H1 (cell line): ENCODE results near the gene MALSU1. TPM values are rescaled to one million over a fixed set of nuclear protein-coding genes. Genes with fewer than 3 reads are reported as not detected.

Source experiments
- CTCF ChIA-PET: fragments of 300-600 bp; sonication (Branson Sonifier 250); formaldehyde crosslinking; loops from one replicate; lab custom pipeline; 2021; ENCODE audit not compliant: partially characterized antibody; lab: Charles Lee
- POLR2A ChIA-PET: fragments of 300-600 bp; sonication (Branson Sonifier 250); formaldehyde crosslinking; loops from one replicate; lab custom pipeline; 2021; ENCODE audit warnings: inconsistent platforms; ENCODE audit not compliant: partially characterized antibody; lab: Charles Lee
- DNase-seq, 2 experiments: peaks; one replicate each; pipeline versions ENCODE4 v3.0.0 to v3.0.0-alpha.2; 2010 to 2022; ENCODE audit warnings: low spot score in 2 of 2, low read depth in 1 of 2, mixed read lengths in 1 of 2
- FAIRE-seq: peaks from 2 replicates; lab custom pipeline; 2011; peaks lifted over from hg19 to GRCh38; lab: Jason Lieb, UNC
- H2AFZ ChIP-seq: 2 replicates; pipeline ENCODE4 v1.8.1; 2012; ENCODE audit warnings: low read length, inconsistent platforms
- H2AK5ac ChIP-seq: 2 replicates; pipeline ENCODE4 v1.6.1; 2013; ENCODE audit warnings: low read depth, low read length
- H2BK120ac ChIP-seq: replicated peaks from 2 replicates; pipeline ENCODE3; 2013; ENCODE audit warnings: low read depth, low read length, inconsistent platforms
- H2BK12ac ChIP-seq: 2 replicates; pipeline ENCODE4 v1.6.1; 2013; ENCODE audit warnings: low read depth, low read length
- H2BK15ac ChIP-seq: 2 replicates; pipeline ENCODE4 v1.6.1; 2013; ENCODE audit warnings: low read length
- H2BK20ac ChIP-seq: 2 replicates; pipeline ENCODE4 v1.6.1; 2013; ENCODE audit warnings: low read length
- H2BK5ac ChIP-seq: 2 replicates; pipeline ENCODE4 v1.6.1; 2013; ENCODE audit warnings: low read depth, low read length
- H3K14ac ChIP-seq: 2 replicates; pipeline ENCODE4 v1.6.1; 2013; ENCODE audit warnings: inconsistent platforms; ENCODE audit not compliant: insufficient read length
- H3K18ac ChIP-seq: 2 replicates; pipeline ENCODE4 v1.6.1; 2013; ENCODE audit warnings: low read length; ENCODE audit errors: extremely low read depth
- H3K23ac ChIP-seq: 2 replicates; pipeline ENCODE4 v1.6.1; 2013; ENCODE audit warnings: inconsistent platforms; ENCODE audit not compliant: insufficient read length
- H3K23me2 ChIP-seq: 2 replicates; pipeline ENCODE4 v1.6.1; 2013; ENCODE audit warnings: low read depth, low read length
- H3K27ac ChIP-seq: 2 replicates; pipeline ENCODE4 v1.6.1; 2011; ENCODE audit warnings: low read depth, low read length, inconsistent platforms
- H3K27me3 ChIP-seq, 4 experiments: replicated peaks in 1 of 4; 1 replicate in 1 of 4; 2 replicates in 3 of 4; pipeline versions ENCODE4 v1.6.1 to v1.8.1; 2011 to 2013; ENCODE audit warnings: low read length in 3 of 4, mild to moderate bottlenecking in 3 of 4, inconsistent platforms in 2 of 4, mixed read lengths in 2 of 4, moderate library complexity in 1 of 4; ENCODE audit not compliant: control insufficient read depth in 3 of 4, insufficient read depth in 3 of 4; ENCODE audit errors: extremely low read depth in 1 of 4
- H3K36me3 ChIP-seq, 4 experiments: 2 replicates each; pipeline versions ENCODE4 v1.6.1 to v1.8.1; 2011 to 2013; ENCODE audit warnings: mild to moderate bottlenecking in 4 of 4, low read length in 3 of 4, moderate library complexity in 2 of 4, control low read depth in 1 of 4, inconsistent platforms in 1 of 4; ENCODE audit not compliant: insufficient read depth in 4 of 4, control insufficient read depth in 2 of 4
- H3K4ac ChIP-seq: replicated peaks from 2 replicates; pipeline ENCODE3; 2013; ENCODE audit warnings: low read length, low read depth, mixed read lengths, inconsistent platforms; ENCODE audit not compliant: insufficient read length
- H3K4me1 ChIP-seq, 4 experiments: replicated peaks in 1 of 4; 1 replicate in 1 of 4; 2 replicates in 3 of 4; pipeline versions ENCODE4 v1.6.1 to v1.8.1; 2011 to 2013; ENCODE audit warnings: low read length in 3 of 4, inconsistent platforms in 2 of 4, mixed read lengths in 1 of 4; ENCODE audit not compliant: insufficient read depth in 4 of 4, control insufficient read depth in 3 of 4
- H3K4me2 ChIP-seq, 2 experiments: 2 replicates each; pipeline versions ENCODE4 v1.6.1 to v1.8.1; 2011 to 2013; ENCODE audit warnings: low read depth in 2 of 2, low read length in 2 of 2, control low read depth in 1 of 2, inconsistent platforms in 1 of 2, mild to moderate bottlenecking in 1 of 2; ENCODE audit not compliant: insufficient read depth in 1 of 2
- H3K4me3 ChIP-seq, 4 experiments: fragments of 200-600, 300-600 bp in 1 of 4; sonication (generic), shearing (Covaris generic), sonication (Bioruptor Twin) in 1 of 4; 2 replicates each; pipeline versions ENCODE4 v1.5.1 to v1.8.1; 2011 to 2016; ENCODE audit warnings: low read length in 4 of 4, low read depth in 3 of 4, control low read depth in 2 of 4, inconsistent platforms in 2 of 4, mild to moderate bottlenecking in 2 of 4, mixed read lengths in 1 of 4, moderate library complexity in 1 of 4; ENCODE audit not compliant: insufficient read depth in 2 of 4; ENCODE audit errors: extremely low read depth in 1 of 4
- H3K56ac ChIP-seq: replicated peaks from 2 replicates; pipeline ENCODE3; 2013; ENCODE audit warnings: low read depth, mild to moderate bottlenecking, mixed read lengths, low read length, inconsistent platforms; ENCODE audit not compliant: insufficient read length
- H3K79me1 ChIP-seq: 2 replicates; pipeline ENCODE4 v1.6.1; 2013; ENCODE audit warnings: low read depth, low read length, control low read depth
- H3K79me2 ChIP-seq, 2 experiments: 2 replicates each; pipeline versions ENCODE4 v1.6.1 to v1.8.1; 2012 to 2013; ENCODE audit warnings: low read length in 2 of 2, mild to moderate bottlenecking in 2 of 2, inconsistent platforms in 1 of 2; ENCODE audit not compliant: insufficient read depth in 2 of 2, control insufficient read depth in 1 of 2
- H3K9ac ChIP-seq, 4 experiments: replicated peaks in 1 of 4; 1 replicate in 1 of 4; 2 replicates in 3 of 4; pipeline versions ENCODE4 v1.6.1 to v1.8.1; 2011 to 2013; ENCODE audit warnings: low read depth in 3 of 4, low read length in 3 of 4, control low read depth in 2 of 4, mild to moderate bottlenecking in 2 of 4, moderate library complexity in 2 of 4, inconsistent platforms in 1 of 4; ENCODE audit errors: extremely low read depth in 1 of 4
- H3K9me3 ChIP-seq, 2 experiments: 2 replicates each; pipeline versions ENCODE4 v1.6.1 to v1.8.1; 2012 to 2013; ENCODE audit warnings: mild to moderate bottlenecking in 2 of 2, moderate library complexity in 2 of 2, control low read depth in 1 of 2, inconsistent platforms in 1 of 2, low read depth in 1 of 2, low read length in 1 of 2, mixed read lengths in 1 of 2; ENCODE audit not compliant: insufficient read depth in 2 of 2
- H4K20me1 ChIP-seq, 2 experiments: replicated peaks in 1 of 2; 2 replicates each; pipeline versions ENCODE3 to v1.8.1; 2011 to 2013; ENCODE audit warnings: inconsistent platforms in 2 of 2, low read length in 2 of 2, mild to moderate bottlenecking in 1 of 2; ENCODE audit not compliant: insufficient read depth in 2 of 2, control insufficient read depth in 1 of 2
- H4K5ac ChIP-seq: 2 replicates; pipeline ENCODE4 v1.6.1; 2013; ENCODE audit warnings: low read length, low read depth, mixed read lengths, inconsistent platforms; ENCODE audit not compliant: insufficient read length
- H4K8ac ChIP-seq: 2 replicates; pipeline ENCODE4 v1.8.0; 2013; ENCODE audit warnings: mild to moderate bottlenecking, moderate library complexity, low read length, inconsistent platforms; ENCODE audit not compliant: insufficient read depth; ENCODE audit errors: extremely low read depth
- H4K91ac ChIP-seq: replicated peaks from 2 replicates; pipeline ENCODE3; 2013; ENCODE audit warnings: low read length, mixed read lengths, inconsistent platforms; ENCODE audit not compliant: insufficient read length
- CHD1 ChIP-seq: IDR thresholded peaks from 2 replicates; pipeline ENCODE4 v1.6.1; 2012; ENCODE audit warnings: low read depth, low read length, improper control_type of control experiment
- JUND ChIP-seq: IDR thresholded peaks from 2 replicates; pipeline ENCODE4 v1.6.1; 2011; ENCODE audit warnings: mild to moderate bottlenecking, improper control_type of control experiment, low read length
- SRF ChIP-seq: IDR thresholded peaks from 2 replicates; pipeline ENCODE4 v1.6.1; 2011; ENCODE audit warnings: mild to moderate bottlenecking, low read depth, low read length, moderate library complexity
- TBP ChIP-seq: IDR thresholded peaks from 2 replicates; pipeline ENCODE4 v1.6.1; 2011; ENCODE audit warnings: low read depth, low read length, improper control_type of control experiment
- WGBS, 2 experiments: shearing (Covaris generic) in 1 of 2; methylation state at CpG; one replicate each; pipeline versions ENCODE4 v1.1.6 to v1.1.7; 2013 to 2015; ENCODE audit warnings: low lambda C conversion rate in 2 of 2, mixed read lengths in 2 of 2, inconsistent platforms in 1 of 2, low coverage in 1 of 2, missing lambda C conversion rate in 1 of 2; ENCODE audit not compliant: insufficient replicate concordance in 2 of 2, insufficient coverage in 1 of 2, insufficient read length in 1 of 2; ENCODE audit errors: extremely low coverage in 1 of 2, missing lambda C conversion rate in 1 of 2; 5-methylcytosine and 5-hydroxymethylcytosine counted together
- polyA plus RNA-seq, 7 experiments: library from polyadenylated mRNA; depleted of rRNA in 3 of 7; stranded (reverse) in 5 of 7; unstranded in 2 of 7; fragments of >200 nt in 5 of 7; fragments of 200-250 nt in 2 of 7; gene quantifications; 1 replicate in 5 of 7; 2 replicates in 1 of 7; 4 replicates in 1 of 7; pipeline versions ENCODE4 v1.2.1 to v1.2.3, GENCODE V29; 2011 to 2013; ENCODE audit warnings: missing spikeins in 2 of 7, mixed read lengths in 2 of 7
- total RNA-seq: library from RNA; stranded (reverse); fragmentation: NEBNext Ultra II Directional; extraction: Animal tissue kit (Norgen Biotek cat#: 25700); gene quantifications from 2 replicates; pipeline ENCODE4 v1.2.1, GENCODE V29; 2021

Gene MALSU1
- total and polyA plus RNA-seq, 2 of the 8 experiments (the other 6 are each of a cell fraction or from before 2014, with no cell fraction given): 73.5 to 84.0 TPM

DNA sequence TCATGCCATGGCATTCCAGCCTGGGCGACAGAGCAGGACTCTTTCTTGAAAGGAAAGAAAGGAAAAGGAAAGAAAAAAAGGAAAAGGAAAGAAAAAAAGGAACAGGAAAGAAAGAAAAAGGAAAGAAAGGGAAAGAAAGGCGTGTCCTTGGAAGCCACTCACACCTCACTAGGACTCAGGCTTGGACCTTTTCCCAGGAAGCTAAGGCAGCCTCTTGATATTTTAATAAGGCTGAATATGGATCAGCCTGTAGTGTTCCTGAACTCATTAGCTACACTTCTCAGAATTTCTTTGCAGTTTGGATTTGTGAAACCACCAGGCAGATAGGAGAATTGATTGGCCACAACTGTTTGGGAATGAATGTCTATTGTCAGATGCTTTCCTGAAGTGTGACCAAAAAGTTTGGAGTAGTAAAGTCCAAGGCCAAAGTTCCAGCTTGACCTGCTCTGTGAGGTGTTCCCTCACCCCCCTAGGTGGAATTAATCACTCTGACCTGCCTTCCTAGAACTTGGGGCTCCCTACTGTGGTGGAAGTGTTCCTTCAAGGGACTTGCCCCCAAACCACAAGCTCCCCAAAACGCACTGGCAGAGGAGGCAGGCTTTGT is 7.1 kb upstream of the MALSU1 start:
- Histone ChIP-seq H3K4me2 (no peak overlapping the region), H3K4me3 (no peak overlapping the region), H4K91ac (no peak overlapping the region), H3K79me2 (no peaks in the 10 kb centered on the region), H3K56ac (no peak overlapping the region), H3K27ac (no peak overlapping the region), H3K27me3 (no peaks in the 10 kb centered on the region), H3K23ac (no peak overlapping the region), H2BK20ac (no peak overlapping the region), H2AK5ac (no peak overlapping the region), H3K23me2 (no peaks in the 10 kb centered on the region), H3K4ac (no peak overlapping the region), H2BK15ac (no peak overlapping the region), H4K20me1 (no peaks in the 10 kb centered on the region), H3K4me1 (peaks cover 0 to 2% (median 0%) of the 10 kb centered on the region in 4 experiments; a peak in 1 of 7 replicates), H3K9me3 (no peaks in the 10 kb centered on the region), H3K9ac (no peak overlapping the region), H2AFZ (peak overlapping the region; percentile 48), H3K79me1 (no peaks in the 10 kb centered on the region), H2BK120ac (no peak overlapping the region), H3K14ac (no peak overlapping the region), H4K5ac (no peak overlapping the region), H2BK5ac (no peak overlapping the region), H3K36me3 (no peaks in the 10 kb centered on the region), H2BK12ac (no peak overlapping the region), H3K18ac (no peak overlapping the region; the same call in 1 of the 2 replicates), H4K8ac (no peak overlapping the region)
- DNase-seq (no peak), FAIRE-seq (no peak)
- no peak for TF ChIP-seq CHD1
- no peak for TF ChIP-seq SRF
- TF ChIP-seq JUND: no peak
- no peak for TF ChIP-seq TBP
- 77% methylated on average over 3 of the region's 3 CpGs; no CpG with 5 or more reads in 1 of the 2 experiments for WGBS, 2 experiments
- CTCF ChIA-PET: interaction anchor here (0.8 to 3.8 kb wide), 4 partner anchors 9 to 30 kb away, joined by 3 to 27 read pairs (median 12); no protein-coding TSS in a partner anchor
- POLR2A ChIA-PET: interaction anchor here (0.8 to 1.6 kb wide), 2 partner anchors 12 to 16 kb away, joined by 3 to 5 read pairs; no protein-coding TSS in a partner anchor
